Fibroblast of skin of left biceps (primary cell): ENCODE results near the gene APPL2.
A peak's percentile ranks its signal among the peaks of the same experiment; 100 is the strongest.

ENCODE experiments used
- DNase-seq, 2 experiments: peaks; one replicate each; pipeline ENCODE4 v3.0.0-alpha.2; 2013; ENCODE audit warnings: low read depth in 2 of 2

APPL2 gene

DNA sequence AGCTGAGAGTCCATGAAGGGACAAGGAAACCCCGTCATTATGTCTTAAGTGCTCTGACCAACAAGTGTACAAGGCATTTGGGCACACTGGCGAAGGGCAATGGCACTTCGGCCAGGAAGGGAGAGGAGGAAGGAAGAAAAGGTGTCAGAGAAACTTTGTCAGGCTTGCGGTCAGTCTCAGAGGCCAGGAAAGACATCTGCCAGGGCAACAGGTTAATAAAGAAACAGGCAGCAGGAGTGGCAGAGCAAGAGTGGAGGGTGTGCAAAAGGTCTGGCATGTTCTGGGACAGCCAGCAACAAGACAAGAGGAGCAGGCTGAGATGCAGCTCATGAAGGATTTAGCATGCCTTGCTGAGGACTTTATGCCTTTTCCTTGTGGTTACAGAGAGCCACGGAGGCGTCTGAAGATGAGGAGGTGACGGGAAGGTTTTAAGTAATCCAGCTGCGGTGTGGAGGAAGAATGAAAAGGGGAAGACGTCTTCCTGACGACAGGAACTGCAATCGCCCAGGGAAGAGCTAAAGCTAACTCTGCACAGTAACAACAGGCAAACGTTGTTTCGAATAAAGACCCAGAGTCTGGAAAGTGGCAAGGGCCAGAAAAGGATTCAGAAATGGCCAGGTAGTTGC, 13.1 kb downstream of the APPL2 start:
- DNase-seq, result no peak

- no peak for DNase-seq
Observed at GRCh38 chr12:105222284-105222655, 13.7 kb downstream of the APPL2 start.

DNA sequence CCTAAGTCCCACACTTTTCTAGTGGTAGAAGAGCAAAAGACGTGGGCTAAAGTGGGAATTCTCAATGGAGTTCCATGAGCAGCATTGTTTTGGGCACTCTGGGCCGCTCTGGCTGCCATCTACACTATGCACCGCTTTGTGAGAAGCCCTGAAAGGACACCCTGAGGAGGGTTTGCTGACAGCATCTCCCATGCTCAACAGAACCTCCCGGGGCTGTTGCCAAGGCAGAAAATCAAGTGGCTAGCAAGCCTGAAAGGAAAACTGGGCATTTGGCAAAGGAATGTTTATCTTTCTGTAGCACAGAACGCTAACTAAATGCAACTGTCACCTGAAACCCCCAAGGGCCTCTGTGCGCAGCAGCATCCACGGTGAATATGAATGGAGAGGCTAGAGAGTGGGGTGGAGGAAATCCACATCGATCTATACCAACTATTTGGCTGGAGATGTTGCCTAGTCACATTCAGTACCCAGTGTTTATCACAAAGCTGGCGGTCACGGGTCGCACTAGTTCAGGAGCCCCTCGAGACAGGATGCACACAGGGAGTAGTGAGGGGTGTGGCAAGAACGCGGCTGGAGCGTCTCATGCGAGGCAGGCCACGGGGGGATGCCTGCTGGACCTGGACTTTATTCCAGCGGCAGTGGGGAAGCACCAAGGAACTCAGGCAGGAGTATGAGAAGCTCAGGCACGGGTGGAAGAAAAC, 14.2 kb downstream of the APPL2 start:
- DNase-seq, result no peak

- no peak for DNase-seq
Observed at GRCh38 chr12:105220929-105221290, 15.1 kb downstream of the APPL2 start.

- DNase-seq, result no peak
Observed at GRCh38 chr12:105220150-105220928, 15.6 kb downstream of the APPL2 start.

GRCh38 chr12:105219261-105220028, 16.5 kb downstream of the APPL2 start:
- no peak for DNase-seq

- DNase-seq, result no peak
Observed at GRCh38 chr12:105218434-105218833, 17.5 kb downstream of the APPL2 start.

DNA sequence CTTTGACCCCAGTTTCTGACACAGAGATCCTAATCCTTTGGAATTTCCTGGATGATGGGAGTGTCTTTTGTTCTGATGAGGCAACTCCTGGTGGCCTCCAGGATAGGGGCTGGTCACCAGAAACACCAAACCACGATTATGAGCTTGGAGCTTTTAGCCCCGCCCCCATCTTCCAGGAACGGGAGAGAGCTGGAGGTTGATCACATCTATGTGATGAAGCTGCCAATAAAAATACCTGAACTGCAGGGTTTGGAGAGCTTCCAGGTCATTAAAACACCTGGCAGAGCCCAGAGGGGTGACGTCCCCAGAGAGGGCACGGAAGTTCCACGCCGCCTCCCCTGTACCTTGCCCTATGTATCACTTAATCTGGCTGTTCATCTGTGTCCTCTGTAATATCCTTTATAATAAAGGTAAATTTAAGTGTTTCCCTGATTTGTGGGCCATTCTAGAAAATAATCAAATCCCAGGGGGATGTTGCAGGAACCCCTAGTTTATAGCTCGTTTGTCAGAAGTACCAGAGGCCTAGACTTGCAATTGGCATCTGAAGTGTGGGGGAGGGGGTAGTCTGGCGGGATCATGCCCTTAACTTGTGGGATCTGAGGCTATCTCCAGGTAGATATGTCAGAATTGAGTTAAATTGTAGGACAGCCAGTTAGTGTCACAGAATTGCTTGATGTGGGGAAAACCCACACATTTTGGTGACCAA, 21.2 kb downstream of the APPL2 start:
- DNase-seq, result no peak

GRCh38 chr12:105214148-105214547, 21.8 kb downstream of the APPL2 start:
- DNase-seq, result no peak

DNA sequence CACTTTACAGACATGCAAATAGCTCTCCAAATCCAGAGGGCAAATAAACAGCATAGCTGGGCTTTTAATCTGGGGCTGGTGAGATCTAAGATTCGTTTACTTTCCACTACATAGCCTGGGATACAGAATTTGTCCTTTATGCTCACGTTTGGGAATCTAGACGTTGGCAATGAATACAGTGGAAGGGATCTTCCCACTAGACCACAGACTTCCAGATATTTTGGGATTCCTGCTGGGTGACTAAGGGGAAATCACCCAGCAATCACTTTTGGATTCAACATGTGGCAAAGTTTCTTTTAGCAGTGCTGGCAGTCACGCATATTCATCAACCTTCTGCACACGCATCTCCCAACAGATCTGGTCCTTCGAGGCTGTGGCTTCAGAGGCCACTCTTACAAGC, 23.5 kb downstream of the APPL2 start:
- peak; percentile 64 to 66 for DNase-seq

- DNase-seq, result no peak
Observed at GRCh38 chr12:105209091-105209490, 26.9 kb downstream of the APPL2 start.

DNA sequence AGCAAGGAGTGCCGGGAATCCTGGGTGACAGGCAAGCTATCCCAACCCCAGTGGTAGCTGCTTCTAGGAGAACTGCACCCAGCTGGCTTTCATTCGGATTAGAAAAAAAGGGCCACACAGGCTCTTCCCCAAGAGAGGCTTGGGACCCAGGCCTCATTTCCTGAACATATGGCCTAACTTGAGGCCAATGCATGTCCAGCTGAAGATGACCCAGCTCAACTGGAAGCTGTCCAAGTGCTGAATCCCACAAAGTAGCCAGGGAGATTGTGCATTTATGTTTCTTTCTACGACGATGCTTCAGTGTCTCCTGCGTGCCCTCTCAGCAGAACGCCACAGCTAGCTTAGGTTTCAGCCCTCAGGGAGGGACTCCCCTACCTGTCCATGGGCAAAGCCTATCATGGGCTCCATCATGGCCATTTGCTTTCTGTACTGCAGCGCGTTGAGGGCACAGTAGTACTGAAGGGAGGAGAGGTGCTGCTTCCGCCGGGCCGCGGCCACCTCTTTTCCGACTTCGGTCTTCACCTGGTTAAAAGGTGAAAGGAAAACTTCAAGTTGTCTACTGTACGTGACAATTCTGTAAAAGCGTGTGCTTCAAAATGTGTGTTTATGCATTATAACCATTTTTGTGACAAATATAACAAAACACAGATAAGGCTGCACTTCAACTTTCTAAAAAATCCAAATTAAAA, 29.1 kb downstream of the APPL2 start:
- DNase-seq, result no peak

GRCh38 chr12:105205322-105206048, 30.5 kb downstream of the APPL2 start:
- no peak for DNase-seq

- no peak for DNase-seq
Observed at GRCh38 chr12:105204916-105205315, 31.1 kb downstream of the APPL2 start.

GRCh38 chr12:105204127-105204526, 31.8 kb downstream of the APPL2 start:
- no peak for DNase-seq

DNA sequence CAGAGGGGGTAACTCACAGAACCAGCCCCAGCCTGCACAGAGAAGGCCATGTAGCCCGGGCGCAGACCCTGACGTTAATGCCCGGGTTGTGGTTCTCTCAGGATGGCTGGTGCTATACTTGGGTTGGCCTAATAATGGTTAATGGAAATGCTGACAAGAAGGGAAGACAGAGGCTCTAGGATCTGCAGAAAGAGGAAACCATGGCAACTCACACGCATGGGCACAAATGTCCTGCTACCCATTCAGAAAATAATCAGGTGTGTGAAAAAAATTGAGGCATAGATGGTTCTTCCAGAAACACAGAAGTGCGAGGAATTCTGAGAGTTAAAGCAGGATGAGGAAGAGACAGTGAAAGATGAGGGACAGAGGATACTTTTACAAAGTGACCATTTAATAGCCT, 33.8 kb downstream of the APPL2 start:
- no peak for DNase-seq

- DNase-seq, result no peak
Observed at GRCh38 chr12:105201299-105201698, 34.7 kb downstream of the APPL2 start.

DNA sequence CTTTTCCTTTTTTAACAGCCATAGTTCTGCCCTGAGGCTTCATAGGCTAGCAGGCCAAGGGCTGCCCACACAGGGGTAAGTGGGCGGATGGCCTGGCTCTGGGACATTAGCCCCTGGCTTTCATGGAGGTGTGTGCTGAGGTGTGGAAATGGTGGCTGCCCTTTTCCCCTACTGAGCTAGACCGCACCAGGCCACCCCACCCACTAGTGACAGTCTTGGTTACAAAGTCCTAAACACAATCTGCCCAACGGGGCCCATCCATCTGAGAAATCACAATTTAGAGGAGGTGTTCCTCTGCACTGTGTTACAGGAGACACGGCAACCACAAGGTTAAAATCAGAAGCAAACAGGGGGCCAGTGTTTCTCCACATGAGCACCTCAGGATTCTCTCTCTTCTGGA, 35.6 kb downstream of the APPL2 start:
- no peak for DNase-seq

- DNase-seq, result no peak
Observed at GRCh38 chr12:105198961-105199360, 37.0 kb downstream of the APPL2 start.

- DNase-seq, result no peak
Observed at GRCh38 chr12:105196090-105196489, 39.9 kb downstream of the APPL2 start.
